Lower leg skin (tissue), 3 donors: ENCODE results near the gene CT45A2.
"Not testable (repeated sequence)": the region's sequence is repeated elsewhere in the genome, so short reads cannot be mapped to it uniquely, and the experiment has no call there.

Experiments used
- POLR2A ChIP-seq, 2 donors: fragments of 450-650 bp; IDR thresholded peaks; one replicate each; pipeline ENCODE4 v1.6.1; 2016 to 2017; ENCODE audit warnings: antibody characterized with exemption in 2 of 2, mild to moderate bottlenecking in 1 of 2, moderate library complexity in 1 of 2
- TF ChIP-seq, protein P1 (sequence below), 3 donors: fragments of 450-650 bp; IDR thresholded peaks; one replicate each; pipeline ENCODE4 v1.5.1; 2016; ENCODE audit warnings: antibody characterized with exemption in 3 of 3, mild to moderate bottlenecking in 3 of 3, moderate library complexity in 2 of 3

- TF ChIP-seq, protein P1, sequence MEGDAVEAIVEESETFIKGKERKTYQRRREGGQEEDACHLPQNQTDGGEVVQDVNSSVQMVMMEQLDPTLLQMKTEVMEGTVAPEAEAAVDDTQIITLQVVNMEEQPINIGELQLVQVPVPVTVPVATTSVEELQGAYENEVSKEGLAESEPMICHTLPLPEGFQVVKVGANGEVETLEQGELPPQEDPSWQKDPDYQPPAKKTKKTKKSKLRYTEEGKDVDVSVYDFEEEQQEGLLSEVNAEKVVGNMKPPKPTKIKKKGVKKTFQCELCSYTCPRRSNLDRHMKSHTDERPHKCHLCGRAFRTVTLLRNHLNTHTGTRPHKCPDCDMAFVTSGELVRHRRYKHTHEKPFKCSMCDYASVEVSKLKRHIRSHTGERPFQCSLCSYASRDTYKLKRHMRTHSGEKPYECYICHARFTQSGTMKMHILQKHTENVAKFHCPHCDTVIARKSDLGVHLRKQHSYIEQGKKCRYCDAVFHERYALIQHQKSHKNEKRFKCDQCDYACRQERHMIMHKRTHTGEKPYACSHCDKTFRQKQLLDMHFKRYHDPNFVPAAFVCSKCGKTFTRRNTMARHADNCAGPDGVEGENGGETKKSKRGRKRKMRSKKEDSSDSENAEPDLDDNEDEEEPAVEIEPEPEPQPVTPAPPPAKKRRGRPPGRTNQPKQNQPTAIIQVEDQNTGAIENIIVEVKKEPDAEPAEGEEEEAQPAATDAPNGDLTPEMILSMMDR (IDR thresholded peaks at IDR 0.05): not testable (repeated sequence)
- not testable (repeated sequence) for TF ChIP-seq POLR2A (IDR thresholded peaks at IDR 0.05)
Measured at GRCh38 chrX:135768091-135768490, 51.7 kb downstream of the CT45A2 start, which contains the start of gene CT45A3.
